Fibroblast of skin of left biceps (primary cell): Measurements from ENCODE around the gene PLCB3.
"Not testable (repeated sequence)": the region's sequence is repeated elsewhere in the genome, so short reads cannot be mapped to it uniquely, and the experiment has no call there.

Source experiments
- DNase-seq, 2 experiments: peaks; one replicate each; pipeline ENCODE4 v3.0.0-alpha.2; 2013; ENCODE audit warnings: low read depth in 2 of 2

The PLCB3 gene

DNA sequence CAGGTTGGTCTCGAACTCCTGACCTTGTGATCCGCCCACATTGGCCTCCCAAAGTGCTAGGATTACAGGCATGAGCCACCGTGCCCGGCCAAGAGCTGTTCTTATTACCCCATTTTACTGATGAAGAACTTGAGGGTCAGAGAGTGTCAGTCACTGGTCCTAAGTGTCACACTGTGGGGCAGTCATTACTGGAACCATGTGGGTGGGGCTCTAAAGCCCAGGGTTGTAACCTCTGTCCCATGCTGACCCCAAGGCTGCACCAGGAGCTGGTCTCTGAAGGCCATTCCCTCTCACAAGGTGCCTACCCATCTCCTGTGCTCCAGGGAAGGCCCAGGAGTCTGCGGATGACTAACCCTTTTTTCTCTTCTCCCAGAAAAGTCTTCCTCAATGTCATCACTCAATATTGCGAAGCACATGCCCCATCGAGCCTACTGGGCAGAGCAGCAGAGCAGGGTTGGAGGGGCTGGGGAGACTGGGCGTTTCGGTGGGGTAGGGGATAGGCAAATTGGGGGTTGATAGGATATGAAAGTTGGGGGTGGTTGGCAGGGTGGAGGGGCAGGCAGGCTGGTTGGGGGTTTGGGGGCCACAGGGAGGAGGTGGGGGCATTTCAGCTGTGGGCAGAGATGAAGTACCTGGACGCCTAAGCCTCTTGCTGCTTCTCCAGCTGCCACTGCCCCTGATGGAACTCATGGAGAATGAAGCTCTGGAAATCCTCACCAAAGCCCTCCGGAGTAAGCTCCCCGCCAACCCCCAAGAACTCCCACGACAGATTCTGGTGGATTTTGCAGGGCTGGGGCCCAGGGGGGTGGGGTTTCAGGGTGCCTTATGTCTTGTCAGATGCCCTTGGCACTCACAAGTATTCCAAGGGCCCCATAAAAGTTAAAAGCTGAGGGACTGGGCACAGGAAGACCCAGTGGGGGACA is 52.0 kb downstream of the PLCB3 start:
- DNase-seq: no peak

DNA sequence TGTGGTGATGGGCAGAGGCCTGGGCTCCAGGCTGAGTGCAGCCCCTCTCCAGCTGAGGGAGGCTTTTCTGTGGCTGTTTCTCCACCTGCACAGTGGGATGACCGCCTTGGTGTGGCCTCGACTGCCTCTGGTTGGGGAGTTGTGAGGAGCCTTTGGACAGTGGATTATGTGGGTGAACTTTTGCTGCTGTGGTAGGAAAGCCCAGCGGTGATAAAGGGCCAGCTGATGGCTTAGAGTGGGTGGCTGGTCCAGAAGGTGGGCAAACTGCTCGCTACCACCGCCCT is 52.6 kb downstream of the PLCB3 start:
- no peak for DNase-seq

DNA sequence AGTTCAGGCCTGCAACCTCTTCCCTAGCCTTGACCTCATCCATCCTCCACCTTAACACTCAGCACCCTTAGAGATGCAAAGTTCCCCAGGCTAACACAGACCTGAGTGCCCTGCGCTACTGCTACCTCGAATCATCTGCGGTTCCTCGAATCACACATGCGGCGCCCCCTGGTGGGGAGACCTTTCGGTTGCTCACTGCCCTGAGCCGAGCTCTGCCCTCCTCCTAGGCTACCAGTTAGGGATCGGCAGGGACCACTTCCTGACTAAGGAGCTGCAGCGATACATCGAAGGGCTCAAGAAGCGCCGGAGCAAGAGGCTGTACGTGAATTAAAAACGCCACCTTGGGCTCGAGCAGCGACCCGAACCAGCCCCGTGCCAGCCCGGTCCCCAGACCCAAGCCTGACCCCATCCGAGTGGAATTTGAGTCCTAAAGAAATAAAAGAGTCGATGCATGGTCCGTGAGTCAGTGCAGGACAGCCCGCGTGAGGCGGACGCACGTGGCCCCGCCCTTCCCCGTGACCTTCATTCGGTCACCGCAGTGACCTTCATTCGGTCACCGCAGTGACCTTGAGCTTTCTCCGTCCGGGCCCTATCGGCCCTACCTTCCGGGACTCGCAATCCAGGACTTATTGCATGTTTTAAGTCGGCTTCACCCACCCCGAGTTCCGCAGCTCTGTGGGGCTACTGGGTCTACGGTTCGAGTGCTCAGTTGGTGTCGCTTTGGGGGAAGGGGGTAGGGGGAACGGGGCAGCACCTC is 53.2 kb downstream of the PLCB3 start:
- peak in 1 of 2 experiments; percentile 54 for DNase-seq

- DNase-seq: peak; percentile 91 to 94
Observed at GRCh38 chr11:64305075-64305690, 53.9 kb downstream of the PLCB3 start, which contains the start of gene ESRRA. ESRRA (plus strand) TSS chr11:64305524; CDS start chr11:64307180, 1,656 bp downstream.

DNA sequence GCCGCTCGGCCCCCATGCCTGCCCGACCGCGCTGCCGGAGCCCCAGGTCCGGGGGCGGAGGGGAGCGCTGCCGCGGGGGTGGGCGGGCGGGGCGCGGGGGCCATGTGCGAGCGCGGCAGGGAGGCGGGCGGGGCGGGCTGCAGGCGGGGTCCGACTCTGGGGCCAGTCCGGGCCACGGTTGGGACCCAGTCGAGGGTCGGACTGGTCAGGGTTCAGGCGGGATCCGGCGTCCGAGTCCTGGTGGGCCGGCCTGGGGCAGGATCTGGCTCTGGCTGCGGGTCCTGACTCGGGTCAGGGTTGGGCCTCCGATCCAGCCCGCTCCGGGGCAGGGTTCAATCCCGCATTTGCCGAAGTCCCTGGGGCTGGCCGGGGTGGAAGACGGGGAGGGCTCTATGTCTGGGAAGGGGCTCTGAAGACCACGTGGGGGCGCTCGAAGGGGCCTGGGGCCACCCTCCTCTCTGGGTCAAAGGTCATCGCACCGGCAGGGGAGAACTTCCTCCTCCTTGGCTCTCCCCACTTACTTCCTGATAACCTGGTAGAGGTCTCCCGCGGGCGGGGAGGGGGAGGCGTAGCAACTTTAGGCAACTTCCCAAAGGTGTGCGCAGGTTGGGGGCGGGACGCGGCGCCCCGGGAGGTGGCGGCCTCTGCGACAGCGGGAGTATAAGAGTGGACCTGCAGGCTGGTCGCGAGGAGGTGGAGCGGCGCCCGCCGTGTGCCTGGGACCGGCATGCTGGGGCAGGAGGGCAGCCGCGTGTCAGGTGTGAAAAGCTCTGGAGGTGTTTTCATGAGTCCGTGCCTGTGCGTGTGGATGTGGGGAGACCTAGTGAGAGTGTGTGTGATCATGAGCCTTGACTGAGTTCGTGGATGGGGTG is 54.6 kb downstream of the PLCB3 start:
- DNase-seq: no peak

- no peak for DNase-seq
Observed at GRCh38 chr11:64306563-64306875, 55.2 kb downstream of the PLCB3 start.

GRCh38 chr11:64306876-64307622 is 55.7 kb downstream of the PLCB3 start:
- no peak for DNase-seq

- not testable (repeated sequence) for DNase-seq
Observed at GRCh38 chr11:64307795-64308194, 56.5 kb downstream of the PLCB3 start.

DNA sequence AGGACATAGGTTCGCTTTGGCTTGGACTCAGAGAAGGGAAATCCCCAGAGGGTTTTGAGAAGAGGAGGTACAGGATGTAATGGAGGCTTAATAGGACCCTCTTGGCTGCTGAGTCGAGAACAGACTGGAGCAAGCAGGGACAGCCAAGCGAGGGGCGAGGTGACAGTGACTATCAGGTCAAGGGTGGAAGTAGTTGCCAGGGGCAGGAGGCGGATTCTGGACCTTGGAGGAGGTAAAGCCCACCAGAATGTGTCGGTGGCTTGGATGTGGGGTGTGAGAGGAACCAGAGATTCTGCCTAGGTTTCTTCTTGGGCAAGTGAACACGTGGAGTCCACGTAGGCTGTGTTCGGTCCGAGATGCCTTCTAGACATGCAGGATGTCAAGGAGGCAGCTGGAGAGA is 61.6 kb downstream of the PLCB3 start:
- no peak for DNase-seq

DNA sequence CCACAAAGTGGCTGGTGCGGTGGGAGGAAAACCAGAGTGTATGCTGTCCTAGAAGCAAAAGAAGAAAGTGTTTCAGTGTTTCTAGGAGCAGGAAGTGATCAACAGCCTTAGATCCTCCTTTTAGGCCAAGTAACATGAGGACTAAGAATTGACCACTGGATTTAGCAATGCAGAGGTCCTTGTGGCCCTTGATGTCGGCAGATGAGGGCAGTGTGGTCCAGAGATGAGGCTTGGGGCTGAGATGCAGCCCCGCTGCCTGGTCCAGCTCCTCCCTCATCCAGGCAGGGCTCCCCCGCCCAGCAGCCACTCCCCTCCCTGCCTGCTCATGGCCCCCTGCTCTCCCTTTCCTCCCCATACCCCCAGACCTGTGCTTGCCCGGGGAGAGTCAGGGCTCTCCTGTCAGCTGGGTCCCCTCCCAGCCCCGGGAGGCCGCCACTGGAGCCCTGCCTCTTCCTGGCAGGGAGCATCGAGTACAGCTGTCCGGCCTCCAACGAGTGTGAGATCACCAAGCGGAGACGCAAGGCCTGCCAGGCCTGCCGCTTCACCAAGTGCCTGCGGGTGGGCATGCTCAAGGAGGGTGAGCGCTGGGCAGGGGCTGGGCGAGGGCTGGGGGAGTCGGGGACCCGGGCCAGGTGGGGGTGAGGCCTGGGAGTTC is 62.3 kb downstream of the PLCB3 start:
- no peak for DNase-seq

DNA sequence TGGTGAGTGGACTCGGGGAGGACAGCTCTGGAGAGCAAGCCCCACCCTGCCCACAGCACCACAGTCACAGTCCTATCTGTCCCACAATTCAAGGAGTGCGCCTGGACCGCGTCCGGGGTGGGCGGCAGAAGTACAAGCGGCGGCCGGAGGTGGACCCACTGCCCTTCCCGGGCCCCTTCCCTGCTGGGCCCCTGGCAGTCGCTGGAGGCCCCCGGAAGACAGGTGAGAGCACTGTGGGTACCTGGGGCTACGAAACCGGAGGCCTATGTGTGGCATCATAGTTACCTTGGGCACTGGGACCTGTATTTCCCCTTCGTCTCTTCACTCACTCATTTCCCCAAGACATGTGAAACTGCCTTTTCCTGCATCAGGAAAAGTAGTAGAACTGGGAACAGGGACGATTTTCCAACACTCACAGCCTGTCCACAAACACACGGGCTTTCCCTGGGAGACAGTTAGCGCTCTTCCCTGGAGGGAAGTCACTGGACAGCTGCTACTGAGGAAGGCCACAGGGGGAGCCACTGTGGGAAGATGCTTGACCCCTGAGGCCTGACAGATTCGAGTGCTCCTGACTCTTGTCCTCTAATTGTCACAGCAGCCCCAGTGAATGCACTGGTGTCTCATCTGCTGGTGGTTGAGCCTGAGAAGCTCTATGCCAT is 62.9 kb downstream of the PLCB3 start:
- no peak for DNase-seq

DNA sequence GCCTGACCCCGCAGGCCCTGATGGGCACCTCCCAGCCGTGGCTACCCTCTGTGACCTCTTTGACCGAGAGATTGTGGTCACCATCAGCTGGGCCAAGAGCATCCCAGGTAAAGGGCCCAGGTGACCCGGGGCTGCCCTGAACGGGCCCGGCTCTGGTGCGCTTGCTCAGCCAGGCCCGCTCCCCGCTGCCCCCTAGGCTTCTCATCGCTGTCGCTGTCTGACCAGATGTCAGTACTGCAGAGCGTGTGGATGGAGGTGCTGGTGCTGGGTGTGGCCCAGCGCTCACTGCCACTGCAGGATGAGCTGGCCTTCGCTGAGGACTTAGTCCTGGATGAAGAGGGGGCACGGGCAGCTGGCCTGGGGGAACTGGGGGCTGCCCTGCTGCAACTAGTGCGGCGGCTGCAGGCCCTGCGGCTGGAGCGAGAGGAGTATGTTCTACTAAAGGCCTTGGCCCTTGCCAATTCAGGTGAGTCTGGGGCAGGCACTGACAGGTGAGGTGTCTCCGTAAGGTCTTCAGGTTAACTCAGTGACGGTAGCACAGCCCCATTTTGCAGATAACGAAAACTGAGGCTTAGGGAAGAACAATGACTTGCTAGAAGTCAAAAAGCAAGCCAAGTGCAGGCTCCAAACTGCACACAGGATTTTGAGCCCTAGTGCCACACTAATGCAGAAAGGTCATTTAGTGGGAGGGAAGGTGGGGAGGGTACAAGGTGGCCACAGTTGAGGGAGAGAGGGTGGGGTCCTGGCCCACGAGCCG is 63.7 kb downstream of the PLCB3 start:
- no peak for DNase-seq

GRCh38 chr11:64315667-64316526 is 64.6 kb downstream of the PLCB3 start:
- DNase-seq: not testable (repeated sequence)

DNA sequence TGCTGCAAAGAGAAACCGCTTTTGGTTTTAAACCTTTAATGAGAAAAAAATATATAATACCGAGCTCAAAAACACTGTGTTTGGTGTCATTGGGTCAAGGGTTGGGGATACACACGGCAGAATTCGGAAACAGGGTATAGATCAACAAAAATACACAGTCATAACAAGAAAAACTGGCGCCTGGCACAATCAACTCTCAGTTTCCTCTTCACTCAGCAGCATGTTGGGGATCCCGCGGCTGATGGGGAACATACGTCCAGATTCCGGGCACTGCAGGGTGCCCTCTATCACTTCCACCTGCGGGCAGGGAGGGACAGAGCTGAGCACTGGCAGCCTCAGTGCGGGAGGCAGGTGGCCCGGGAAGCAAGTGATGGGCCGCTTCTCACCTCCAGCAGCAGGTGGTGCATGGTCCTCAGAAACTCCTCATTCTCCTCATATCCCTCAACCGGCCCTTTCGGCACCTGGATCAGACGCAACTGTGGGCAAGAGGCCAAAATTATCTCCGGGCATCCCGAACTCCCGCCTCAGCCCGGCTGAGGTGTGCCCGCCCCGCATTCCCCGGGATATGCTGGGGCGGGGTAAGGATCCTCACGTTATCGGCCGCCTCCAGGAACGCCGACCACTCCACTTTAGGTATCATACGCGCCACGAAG is 65.5 kb downstream of the PLCB3 start:
- no peak for DNase-seq

GRCh38 chr11:64317325-64317960 is 66.1 kb downstream of the PLCB3 start, which contains the start of gene TRMT112:
TRMT112 (minus strand) TSS chr11:64317559; CDS start chr11:64317526, 33 bp downstream.
- peak; percentile 87 to 88 for DNase-seq

- peak; percentile 86 to 87 for DNase-seq
Observed at GRCh38 chr11:64317961-64318765, 66.8 kb downstream of the PLCB3 start, which contains the start of gene PRDX5. PRDX5 (plus strand) TSS chr11:64318121; CDS start chr11:64318216, 95 bp downstream.
